Measurements from ENCODE around the gene P2RX3. TPM values are rescaled to one million over a fixed set of nuclear protein-coding genes. Genes with fewer than 3 reads are reported as not detected.

Gene P2RX3
- total RNA-seq, 4 donors from 2014 or later: not detected

DNA sequence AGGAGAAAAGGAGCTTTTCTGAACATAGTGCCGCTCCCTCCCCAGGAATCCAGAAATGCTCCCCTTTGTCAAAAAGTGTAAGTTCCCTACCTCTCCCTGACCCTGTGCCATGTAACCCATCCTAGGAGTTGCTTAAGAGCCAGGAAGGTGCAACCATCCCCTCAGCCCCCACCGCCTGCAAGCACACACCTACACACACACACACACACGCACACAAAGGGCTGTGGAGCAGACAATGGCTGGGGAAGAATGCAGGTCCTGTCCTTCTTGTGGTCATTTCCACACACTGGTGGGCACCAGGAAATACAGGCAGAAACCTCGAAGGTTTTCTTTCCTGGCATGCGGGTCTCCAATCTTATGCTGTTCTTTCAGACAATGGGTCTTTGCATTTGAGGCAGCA is 1.2 kb downstream of the P2RX3 start:
- TF ChIP-seq, protein P1, sequence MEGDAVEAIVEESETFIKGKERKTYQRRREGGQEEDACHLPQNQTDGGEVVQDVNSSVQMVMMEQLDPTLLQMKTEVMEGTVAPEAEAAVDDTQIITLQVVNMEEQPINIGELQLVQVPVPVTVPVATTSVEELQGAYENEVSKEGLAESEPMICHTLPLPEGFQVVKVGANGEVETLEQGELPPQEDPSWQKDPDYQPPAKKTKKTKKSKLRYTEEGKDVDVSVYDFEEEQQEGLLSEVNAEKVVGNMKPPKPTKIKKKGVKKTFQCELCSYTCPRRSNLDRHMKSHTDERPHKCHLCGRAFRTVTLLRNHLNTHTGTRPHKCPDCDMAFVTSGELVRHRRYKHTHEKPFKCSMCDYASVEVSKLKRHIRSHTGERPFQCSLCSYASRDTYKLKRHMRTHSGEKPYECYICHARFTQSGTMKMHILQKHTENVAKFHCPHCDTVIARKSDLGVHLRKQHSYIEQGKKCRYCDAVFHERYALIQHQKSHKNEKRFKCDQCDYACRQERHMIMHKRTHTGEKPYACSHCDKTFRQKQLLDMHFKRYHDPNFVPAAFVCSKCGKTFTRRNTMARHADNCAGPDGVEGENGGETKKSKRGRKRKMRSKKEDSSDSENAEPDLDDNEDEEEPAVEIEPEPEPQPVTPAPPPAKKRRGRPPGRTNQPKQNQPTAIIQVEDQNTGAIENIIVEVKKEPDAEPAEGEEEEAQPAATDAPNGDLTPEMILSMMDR (IDR thresholded peaks at IDR 0.05): no peak
- TF ChIP-seq POLR2A (IDR thresholded peaks at IDR 0.05): no peak
- WGBS, 2 donors: 74 to 85% methylated on average over 3 to 4 of the region's 5 CpGs
- peaks cover 7 to 24% (median 13%) of the 10 kb centered on the region in 3 donors for H3K4me1 ChIP-seq
- no peaks in the 10 kb centered on the region for H3K9me3 ChIP-seq
- intact Hi-C loops (cut with DNase I): no loop called here
- no peaks in the 10 kb centered on the region for H3K27me3 ChIP-seq
- H3K27ac ChIP-seq: no peak overlapping the region
- DNase-seq: no peak
- peaks cover 0 to 1% (median 0%) of the 10 kb centered on the region in 3 donors for H3K36me3 ChIP-seq
- no peak overlapping the region for H3K4me3 ChIP-seq

DNA sequence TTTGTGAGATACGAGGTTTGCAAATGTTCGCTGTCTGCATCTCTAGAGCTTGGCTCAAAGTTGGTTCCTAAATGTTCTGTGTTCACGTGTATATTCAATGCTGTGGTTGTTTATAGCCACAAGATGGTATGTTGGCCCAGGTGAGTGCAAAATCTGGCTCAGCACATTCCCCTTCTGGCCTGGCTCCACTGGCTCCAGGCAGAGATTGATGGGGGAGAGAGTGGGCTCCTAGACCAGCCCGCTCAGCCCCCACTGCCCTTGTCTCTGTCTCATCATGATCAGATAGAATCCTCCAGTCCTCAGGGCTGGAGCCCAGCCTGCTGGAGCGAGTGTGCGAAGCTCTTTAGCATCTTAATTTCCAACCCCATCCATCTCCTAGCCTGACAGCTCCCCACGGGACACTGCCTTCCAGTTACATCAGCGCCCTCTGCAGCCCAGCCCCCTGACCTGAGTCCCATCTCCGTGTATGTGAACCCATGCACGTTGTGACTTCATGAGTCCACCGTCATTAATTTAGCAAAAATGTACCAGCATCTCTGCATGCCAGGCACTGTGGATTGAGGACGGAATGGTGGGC is 2.0 kb downstream of the P2RX3 start:
- H3K36me3 ChIP-seq: no peaks in the 10 kb centered on the region
- peaks cover 0 to 16% (median 5%) of the 10 kb centered on the region in 3 donors for H3K4me1 ChIP-seq
- no peak overlapping the region for H3K27ac ChIP-seq
- no peaks in the 10 kb centered on the region for H3K27me3 ChIP-seq
- TF ChIP-seq, protein P1 (IDR thresholded peaks at IDR 0.05): no peak
- TF ChIP-seq POLR2A (IDR thresholded peaks at IDR 0.05): no peak
- DNase-seq: no peak
- WGBS, 2 donors: 28 to 35% methylated on average over 6 to 11 of the region's 12 CpGs
- no peak overlapping the region for H3K4me3 ChIP-seq
- H3K9me3 ChIP-seq: no peaks in the 10 kb centered on the region
- intact Hi-C loops (cut with DNase I): loop anchor here (10.0 kb wide), 2 partner anchors 135 to 295 kb away; no protein-coding TSS in a partner anchor

DNA sequence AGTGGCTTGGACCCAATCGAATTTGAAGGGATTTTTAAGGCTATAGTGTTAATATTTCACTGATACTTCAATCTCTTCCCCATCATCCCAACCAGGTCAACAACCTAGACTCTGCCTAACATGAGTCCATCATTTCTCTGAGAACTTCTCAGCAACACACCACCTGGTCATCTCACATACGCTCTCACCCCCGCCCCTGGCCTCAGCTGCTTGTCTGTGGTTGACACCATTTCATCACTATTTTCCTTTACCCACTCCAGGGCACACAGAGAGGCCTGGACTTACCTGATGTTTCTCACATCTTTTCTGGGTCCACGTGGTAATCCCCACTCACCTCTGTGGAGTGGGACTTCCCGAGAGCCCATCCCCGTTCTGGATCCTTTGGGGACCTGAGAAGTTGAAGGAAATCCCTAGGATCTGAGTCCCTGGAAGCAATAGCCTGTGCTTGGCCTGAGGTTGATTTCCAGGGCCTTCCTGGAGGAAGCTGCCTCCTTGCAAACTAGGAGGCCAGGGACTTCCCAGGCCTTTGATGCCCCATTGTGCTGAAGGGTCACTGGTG is 3.2 kb downstream of the P2RX3 start:
- 69 to 70% methylated on average over 6 of the region's 6 CpGs for WGBS, 2 donors
- no peak for DNase-seq
- TF ChIP-seq POLR2A (IDR thresholded peaks at IDR 0.05): no peak
- TF ChIP-seq, protein P1 (IDR thresholded peaks at IDR 0.05): no peak
- Histone ChIP-seq H3K9me3 (no peaks in the 10 kb centered on the region), H3K4me1 (peaks cover 0 to 13% (median 0%) of the 10 kb centered on the region in 3 donors), H3K36me3 (no peaks in the 10 kb centered on the region), H3K27ac (no peak overlapping the region), H3K4me3 (no peak overlapping the region), H3K27me3 (no peaks in the 10 kb centered on the region)
- intact Hi-C loops (cut with DNase I): loop anchor here (10.0 kb wide), 2 partner anchors 133 to 293 kb away; no protein-coding TSS in a partner anchor

DNA sequence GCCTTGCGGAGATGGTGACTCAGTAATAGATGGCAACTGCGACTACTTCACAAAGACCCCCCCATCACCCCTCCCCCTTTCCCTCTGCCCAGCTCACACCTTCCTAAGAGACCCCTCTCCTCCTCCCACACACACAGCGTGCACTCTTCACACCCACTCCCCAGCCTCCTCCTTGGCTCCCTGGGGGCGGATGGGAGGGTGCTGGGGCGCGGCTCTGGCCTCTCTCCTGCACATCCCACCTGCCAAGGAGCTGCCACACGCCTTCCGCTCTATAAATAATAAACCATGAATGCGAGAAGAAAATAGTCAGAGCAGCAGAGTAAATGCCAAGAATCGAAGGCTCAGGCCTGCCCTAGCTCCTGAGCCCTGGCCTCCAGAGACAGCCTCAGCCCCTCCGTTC is 4.5 kb downstream of the P2RX3 start:
- no peak for DNase-seq
- H3K27ac ChIP-seq: no peak overlapping the region
- H3K4me3 ChIP-seq: no peak overlapping the region
- H3K36me3 ChIP-seq: no peaks in the 10 kb centered on the region
- no peaks in the 10 kb centered on the region for H3K27me3 ChIP-seq
- intact Hi-C loops (cut with DNase I): loop anchor here (10.0 kb wide), 2 partner anchors 132 to 292 kb away; no protein-coding TSS in a partner anchor
- H3K4me1 ChIP-seq: peaks cover 0 to 8% (median 0%) of the 10 kb centered on the region in 3 donors
- H3K9me3 ChIP-seq: no peaks in the 10 kb centered on the region
- TF ChIP-seq, protein P1 (IDR thresholded peaks at IDR 0.05): no peak
- no peak for TF ChIP-seq POLR2A (IDR thresholded peaks at IDR 0.05)
- 49 to 66% methylated on average over 8 to 9 of the region's 11 CpGs for WGBS, 2 donors

DNA sequence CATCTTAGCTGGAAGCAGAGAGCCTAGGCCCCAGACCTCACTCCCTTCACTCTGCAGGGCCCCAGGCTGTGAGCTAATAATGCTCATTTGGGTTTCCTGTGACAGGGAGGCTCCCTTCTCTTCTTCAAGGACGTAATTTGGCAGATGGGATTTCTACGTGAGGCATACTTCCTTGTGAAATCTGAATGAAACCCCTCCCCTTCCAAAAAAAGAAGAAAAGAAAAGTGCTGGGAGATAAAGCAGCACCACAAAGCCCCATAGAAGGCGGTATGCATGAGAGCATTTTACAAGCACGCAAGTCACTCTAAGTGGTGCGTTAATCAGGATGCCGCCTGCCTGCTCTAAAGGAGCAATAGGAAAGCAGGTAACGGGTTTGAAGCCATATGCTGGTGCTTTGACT is 5.7 kb downstream of the P2RX3 start:
- H3K9me3 ChIP-seq: no peaks in the 10 kb centered on the region
- no peaks in the 10 kb centered on the region for H3K27me3 ChIP-seq
- H3K4me3 ChIP-seq: no peak overlapping the region
- TF ChIP-seq, protein P1 (IDR thresholded peaks at IDR 0.05): no peak
- TF ChIP-seq POLR2A (IDR thresholded peaks at IDR 0.05): no peak
- no peaks in the 10 kb centered on the region for H3K36me3 ChIP-seq
- H3K4me1 ChIP-seq: peaks cover 0 to 8% (median 0%) of the 10 kb centered on the region in 3 donors
- intact Hi-C loops (cut with DNase I): loop anchor here (10.0 kb wide), 2 partner anchors 131 to 291 kb away; no protein-coding TSS in a partner anchor
- WGBS, 2 donors: 77 to 82% methylated on average over 7 of the region's 7 CpGs
- DNase-seq: no peak
- no peak overlapping the region for H3K27ac ChIP-seq
